NK-92 (cell line): ENCODE results near the gene RHOT2.

Experiments used
- DNase-seq: peaks from one replicate; lab custom pipeline; 2025; ENCODE audit not compliant: unreplicated experiment; lab: John Stamatoyannopoulos, UW

The RHOT2 gene

DNA sequence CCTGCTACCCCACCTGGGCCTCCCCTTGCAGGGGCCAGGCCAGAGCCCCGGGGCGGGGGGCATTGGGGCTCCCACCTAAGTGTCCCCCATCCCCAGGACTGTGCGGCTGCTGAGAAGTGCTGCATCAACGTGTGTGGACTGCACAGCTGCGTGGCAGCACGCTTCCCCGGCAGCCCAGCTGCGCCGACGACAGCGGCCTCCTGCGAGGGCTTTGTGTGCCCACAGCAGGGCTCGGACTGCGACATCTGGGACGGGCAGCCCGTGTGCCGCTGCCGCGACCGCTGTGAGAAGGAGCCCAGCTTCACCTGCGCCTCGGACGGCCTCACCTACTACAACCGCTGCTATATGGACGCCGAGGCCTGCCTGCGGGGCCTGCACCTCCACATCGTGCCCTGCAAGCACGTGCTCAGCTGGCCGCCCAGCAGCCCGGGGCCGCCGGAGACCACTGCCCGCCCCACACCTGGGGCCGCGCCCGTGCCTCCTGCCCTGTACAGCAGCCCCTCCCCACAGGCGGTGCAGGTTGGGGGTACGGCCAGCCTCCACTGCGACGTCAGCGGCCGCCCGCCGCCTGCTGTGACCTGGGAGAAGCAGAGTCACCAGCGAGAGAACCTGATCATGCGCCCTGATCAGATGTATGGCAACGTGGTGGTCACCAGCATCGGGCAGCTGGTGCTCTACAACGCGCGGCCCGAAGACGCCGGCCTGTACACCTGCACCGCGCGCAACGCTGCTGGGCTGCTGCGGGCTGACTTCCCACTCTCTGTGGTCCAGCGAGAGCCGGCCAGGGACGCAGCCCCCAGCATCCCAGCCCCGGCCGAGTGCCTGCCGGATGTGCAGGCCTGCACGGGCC lies 35.2 kb upstream of the RHOT2 start:
- DNase-seq, result no peak

GRCh38 chr16:633336-634050 lies 34.4 kb upstream of the RHOT2 start:
- DNase-seq, result no peak

- DNase-seq, result no peak
Measured at GRCh38 chr16:634051-634670, 33.8 kb upstream of the RHOT2 start.

- no peak for DNase-seq
Measured at GRCh38 chr16:634996-635395, 32.9 kb upstream of the RHOT2 start.

DNA sequence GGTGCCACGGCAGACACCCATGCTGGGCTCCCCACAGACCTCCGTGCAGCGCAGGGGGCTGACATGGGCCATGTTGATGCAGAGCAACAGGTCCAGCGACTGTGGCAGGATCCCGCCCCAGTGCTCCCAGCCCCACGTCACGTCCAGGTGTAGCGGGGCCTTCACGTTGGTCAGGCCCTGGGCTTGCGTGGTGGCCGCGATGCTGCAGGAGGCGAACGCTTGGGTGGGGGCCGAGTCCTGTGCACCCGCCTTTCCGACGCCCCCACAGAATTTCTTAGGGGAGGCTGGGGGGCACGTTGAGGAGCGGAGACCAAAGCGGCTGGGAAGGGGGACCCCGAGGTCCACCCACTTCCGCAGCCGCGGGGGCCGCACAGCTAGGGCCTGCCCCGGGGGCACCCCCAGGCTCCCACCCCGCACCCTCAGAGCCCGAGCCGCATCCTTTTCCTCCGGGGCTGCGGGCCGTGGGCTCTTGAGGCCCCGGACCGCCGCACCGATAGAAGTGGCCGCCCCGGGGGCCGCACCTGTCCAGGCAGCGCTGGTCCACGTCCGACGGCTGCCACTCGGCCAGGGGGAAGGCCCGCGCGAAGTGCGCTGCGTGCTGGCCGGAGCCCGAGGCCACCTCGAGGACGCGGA lies 32.2 kb upstream of the RHOT2 start:
- no peak for DNase-seq

- DNase-seq, result peak; percentile 47
Measured at GRCh38 chr16:636206-637080, 31.5 kb upstream of the RHOT2 start, which contains the start of gene METTL26. Gene METTL26, minus strand, starts transcription at chr16:636305. Its CDS starts 15 bp downstream, at chr16:636290.

DNA sequence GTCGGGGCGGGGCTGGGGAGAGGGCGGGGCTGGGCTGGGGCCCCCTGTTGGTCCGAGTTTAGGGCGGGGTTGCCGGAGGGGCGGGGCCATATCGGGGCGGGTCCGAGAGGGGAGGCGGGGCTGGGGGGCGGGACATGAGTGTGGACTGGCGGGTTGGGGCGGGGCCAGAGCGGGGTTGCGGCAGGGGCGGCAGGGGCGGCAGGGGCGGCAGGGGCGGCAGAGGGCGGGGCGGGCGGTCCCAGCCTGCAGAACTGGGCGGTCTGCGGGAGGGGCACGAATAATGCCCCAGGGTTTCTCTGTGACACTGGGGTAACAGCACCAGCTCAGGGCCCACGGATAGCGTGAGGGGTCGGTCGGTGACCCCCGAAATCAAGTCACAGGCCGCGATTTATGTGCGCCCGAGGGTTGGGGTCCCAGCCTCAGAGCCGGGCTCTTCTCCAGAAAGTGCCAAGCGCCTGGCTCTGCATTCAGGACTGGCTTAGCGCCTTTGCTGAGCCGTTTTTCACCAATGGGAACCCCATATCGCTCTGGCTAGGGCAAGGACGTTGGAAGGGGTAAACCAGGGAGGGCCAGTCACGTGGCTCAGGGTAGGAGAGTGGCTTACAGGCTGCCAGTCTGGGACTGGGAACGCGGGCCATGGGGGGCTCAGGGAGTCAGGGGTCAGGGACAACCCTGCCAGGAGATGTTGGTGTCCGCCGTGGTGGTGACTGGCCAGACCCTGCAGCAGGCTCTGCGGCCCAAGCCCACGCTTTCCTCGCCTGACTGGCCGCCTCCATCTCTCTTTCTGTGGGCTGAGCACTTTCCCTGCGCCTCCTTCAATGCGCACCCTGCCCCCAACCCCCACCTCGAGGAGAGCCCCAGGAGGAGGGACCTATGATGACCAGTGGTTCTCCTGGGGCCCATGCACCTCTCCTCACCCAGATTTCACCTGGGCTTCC lies 30.6 kb upstream of the RHOT2 start:
- DNase-seq, result no peak

DNA sequence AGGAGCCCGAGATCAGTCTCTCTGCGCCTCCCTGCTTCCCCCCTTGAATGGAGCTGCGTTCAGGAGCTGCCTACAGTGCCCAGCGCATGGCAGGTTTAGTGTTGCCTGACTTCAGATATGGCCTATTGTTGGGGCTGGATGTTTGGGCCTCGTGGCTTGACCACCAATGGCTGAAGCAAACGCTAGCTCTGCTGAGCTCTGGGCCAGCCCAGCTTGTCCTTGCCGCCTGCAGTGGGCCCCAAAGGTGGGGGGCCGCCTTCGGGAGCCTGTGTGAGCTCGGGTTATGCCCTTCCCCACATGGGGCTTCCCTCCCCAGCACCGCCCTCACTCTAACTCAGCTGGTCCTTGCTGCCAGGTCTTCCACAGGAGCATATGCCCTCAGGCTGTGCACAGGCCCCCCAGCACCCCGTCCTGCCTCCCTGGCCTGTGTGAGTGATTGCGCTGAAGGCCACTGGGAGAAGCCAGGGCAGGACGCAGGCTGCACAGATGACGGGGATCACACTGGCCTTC lies 29.8 kb upstream of the RHOT2 start:
- no peak for DNase-seq

- DNase-seq, result no peak
Measured at GRCh38 chr16:638836-639235, 29.1 kb upstream of the RHOT2 start.

GRCh38 chr16:640614-641013 lies 27.3 kb upstream of the RHOT2 start:
- DNase-seq, result no peak

DNA sequence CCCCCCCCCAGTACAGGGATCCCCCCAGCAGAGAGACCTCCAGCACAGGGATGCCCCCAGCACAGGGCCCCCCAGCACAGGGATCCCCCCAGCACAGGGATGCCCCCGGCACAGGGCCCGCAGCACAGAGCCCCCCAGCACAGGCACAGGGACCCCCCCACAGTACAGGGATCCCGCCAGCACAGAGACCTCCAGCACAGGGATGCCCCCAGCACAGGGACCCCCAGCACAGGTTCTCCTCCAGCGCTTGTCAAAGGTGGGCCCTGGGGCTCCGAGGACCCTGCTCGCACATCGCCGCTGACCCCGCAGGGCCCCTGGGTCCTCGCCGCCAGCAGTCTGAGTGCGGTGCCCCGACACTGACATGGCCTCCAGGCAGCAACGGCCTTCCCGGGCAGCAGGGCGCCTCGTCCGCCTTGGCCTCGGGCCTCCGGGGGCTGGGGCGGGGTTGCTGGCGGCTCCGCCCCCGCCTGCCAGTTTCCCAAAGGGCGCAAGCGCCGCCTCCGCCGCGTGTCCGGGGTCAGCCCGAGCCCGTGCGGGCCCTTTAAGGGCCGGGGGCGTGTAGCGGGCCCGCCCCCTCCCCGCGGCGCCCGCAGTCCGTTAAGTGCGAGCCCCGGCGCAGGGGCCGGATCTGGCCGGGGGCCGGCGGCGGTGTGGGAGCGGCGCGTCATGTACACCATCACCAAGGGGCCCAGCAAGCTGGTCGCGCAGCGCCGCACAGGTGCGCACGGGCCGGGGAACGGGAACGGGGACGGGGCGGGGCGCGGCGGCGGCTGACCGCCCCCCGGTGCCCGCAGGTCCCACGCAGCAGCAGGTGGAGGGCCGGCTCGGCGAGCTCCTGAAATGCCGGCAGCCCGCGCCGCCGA lies 26.4 kb upstream of the RHOT2 start, which contains the start of gene MCRIP2:
MCRIP2 (plus strand) TSS at position 503 of the 863 bp plus-strand sequence; CDS start at position 667, 164 bp downstream.
- no peak for DNase-seq

DNA sequence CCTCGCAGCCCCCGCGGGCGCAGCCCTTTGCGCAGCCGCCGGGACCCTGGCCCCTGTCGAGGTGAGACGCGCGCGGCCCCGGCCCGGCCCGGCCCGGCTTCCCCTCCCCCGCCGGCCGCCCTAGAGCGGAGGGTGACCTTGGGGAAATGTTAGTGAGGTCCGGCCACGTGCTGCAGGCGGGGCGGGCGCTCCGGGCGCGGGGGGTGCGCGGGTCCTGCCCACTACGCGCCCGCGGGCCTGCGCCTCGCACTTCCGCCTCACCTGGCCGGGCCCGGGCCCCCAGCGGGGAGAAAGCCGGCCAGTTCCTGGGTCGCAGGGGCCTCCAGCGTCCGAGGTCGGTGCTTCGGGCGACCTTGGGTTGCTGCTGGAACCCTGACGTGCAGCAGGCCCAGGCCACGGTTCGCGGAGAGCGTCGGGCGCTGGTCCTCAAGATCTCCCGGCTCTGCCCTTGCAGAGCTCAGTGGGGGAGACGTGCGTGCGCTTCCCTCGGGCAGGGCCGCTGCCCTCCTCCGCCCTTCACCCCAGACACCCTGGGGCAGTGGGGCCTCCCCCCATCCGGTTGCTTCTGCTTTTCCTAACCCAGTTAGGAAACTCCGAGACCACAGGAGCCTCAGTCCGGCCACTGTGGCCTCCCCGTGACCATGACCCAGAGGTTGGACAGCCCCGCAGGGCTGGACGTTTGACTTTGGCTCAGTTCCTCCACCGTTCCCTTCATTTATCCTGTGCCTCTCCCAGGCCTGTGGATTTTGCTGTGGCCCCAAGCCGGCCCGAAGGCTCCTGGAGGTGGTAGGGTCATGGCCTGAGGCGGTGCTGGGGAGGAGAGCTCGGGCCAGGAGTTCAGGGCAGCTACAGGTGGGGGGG lies 25.5 kb upstream of the RHOT2 start:
- no peak for DNase-seq

GRCh38 chr16:643050-643368 lies 24.9 kb upstream of the RHOT2 start:
- no peak for DNase-seq

DNA sequence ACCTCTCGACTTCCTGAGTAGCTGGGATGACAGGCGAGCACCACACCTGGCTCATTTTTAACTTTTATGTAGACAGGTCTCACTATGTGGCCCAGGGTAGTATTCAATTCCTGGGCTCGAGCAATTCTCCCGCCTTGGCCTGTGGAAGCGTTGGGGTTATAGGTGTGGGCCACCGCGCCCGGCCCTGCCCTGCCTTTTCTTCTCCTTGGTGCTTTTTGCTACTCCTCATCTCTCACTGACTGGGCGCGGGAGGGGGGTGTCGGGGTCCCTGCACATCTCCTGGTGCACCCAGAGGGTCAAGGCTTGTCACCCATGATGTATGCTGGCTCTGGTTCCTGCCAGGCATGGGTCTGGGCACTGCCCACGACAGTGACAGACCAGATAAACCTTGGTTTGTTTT lies 23.4 kb upstream of the RHOT2 start:
- DNase-seq, result no peak

- no peak for DNase-seq
Measured at GRCh38 chr16:645852-646678, 21.9 kb upstream of the RHOT2 start.

- no peak for DNase-seq
Measured at GRCh38 chr16:646679-647172, 21.2 kb upstream of the RHOT2 start.
